Hepatocyte (in vitro differentiated cells): ENCODE data around the gene PRKG1.

Source experiments
- CTCF ChIP-seq: fragments of 200-600 bp; sonication (generic); IDR thresholded peaks from 2 replicates; pipeline ENCODE4 v1.5.1; 2016; ENCODE audit warnings: antibody characterized with exemption, mild to moderate bottlenecking; ENCODE audit not compliant: poor library complexity
- EZH2 ChIP-seq: fragments of 200-600 bp; sonication (generic); IDR thresholded peaks from 2 replicates; pipeline ENCODE4 v1.6.1; 2016; ENCODE audit warnings: antibody characterized with exemption, mild to moderate bottlenecking, borderline replicate concordance
- EZH2phosphoT487 ChIP-seq: fragments of 200-600 bp; sonication (generic); IDR thresholded peaks from one replicate; pipeline ENCODE4 v1.6.1; 2018; ENCODE audit warnings: antibody characterized with exemption, mild to moderate bottlenecking, low read depth, moderate library complexity; ENCODE audit not compliant: unreplicated experiment, severe bottlenecking

GRCh38 chr10:52261362-52261761 lies 1187.1 kb downstream of the PRKG1 start:
- TF ChIP-seq CTCF = no peak
- TF ChIP-seq EZH2phosphoT487 = no peak
- TF ChIP-seq EZH2 = no peak
